Measurements from ENCODE around the gene SLC17A9. TPM values are rescaled to one million over a fixed set of nuclear protein-coding genes. Genes with fewer than 3 reads are reported as not detected.

SLC17A9 gene
- total RNA-seq, 1 donor from 2014 or later = 1.2 TPM

- Mint-ChIP-seq H3K4me1 (ENCODE audit: low read depth) (no peaks in the 10 kb centered on the region), H3K9me3 (ENCODE audit: low read depth) (no peaks in the 10 kb centered on the region), H3K4me3 (ENCODE audit: unreplicated experiment) (no peak overlapping the region), H3K27me3 (ENCODE audit: low read depth) (peaks cover 54% of the 10 kb centered on the region), H3K27ac (ENCODE audit: unreplicated experiment) (no peak overlapping the region), H3K36me3 (ENCODE audit: low read depth) (no peaks in the 10 kb centered on the region)
- DNase-seq (ENCODE audit: low spot score) = no peak
- no peak for TF ChIP-seq CTCF (IDR thresholded peaks at IDR 0.05)
These were observed 28.0 kb downstream of the SLC17A9 start for GRCh38 chr20:62980380-62980960.

GRCh38 chr20:62980970-62981369 is 28.5 kb downstream of the SLC17A9 start:
- no peaks in the 10 kb centered on the region for H3K9me3 Mint-ChIP-seq (ENCODE audit: low read depth)
- H3K36me3 Mint-ChIP-seq (ENCODE audit: low read depth) = no peaks in the 10 kb centered on the region
- DNase-seq (ENCODE audit: low spot score) = no peak
- no peak for TF ChIP-seq CTCF (IDR thresholded peaks at IDR 0.05)
- H3K4me1 Mint-ChIP-seq (ENCODE audit: low read depth) = no peaks in the 10 kb centered on the region
- no peak overlapping the region for H3K4me3 Mint-ChIP-seq (ENCODE audit: unreplicated experiment)
- H3K27ac Mint-ChIP-seq (ENCODE audit: unreplicated experiment) = no peak overlapping the region
- H3K27me3 Mint-ChIP-seq (ENCODE audit: low read depth) = peaks cover 51% of the 10 kb centered on the region

- H3K27ac Mint-ChIP-seq (ENCODE audit: unreplicated experiment) = no peak overlapping the region
- H3K9me3 Mint-ChIP-seq (ENCODE audit: low read depth) = no peaks in the 10 kb centered on the region
- no peak for TF ChIP-seq CTCF (IDR thresholded peaks at IDR 0.05)
- no peaks in the 10 kb centered on the region for H3K4me1 Mint-ChIP-seq (ENCODE audit: low read depth)
- no peak for DNase-seq (ENCODE audit: low spot score)
- no peaks in the 10 kb centered on the region for H3K36me3 Mint-ChIP-seq (ENCODE audit: low read depth)
- H3K27me3 Mint-ChIP-seq (ENCODE audit: low read depth) = peaks cover 48% of the 10 kb centered on the region
- no peak overlapping the region for H3K4me3 Mint-ChIP-seq (ENCODE audit: unreplicated experiment)
These were observed 29.9 kb downstream of the SLC17A9 start for GRCh38 chr20:62982124-62983075.

- DNase-seq (ENCODE audit: low spot score) = no peak
- no peak for TF ChIP-seq CTCF (IDR thresholded peaks at IDR 0.05)
- Mint-ChIP-seq H3K27me3 (ENCODE audit: low read depth) (peaks cover 50% of the 10 kb centered on the region), H3K4me3 (ENCODE audit: unreplicated experiment) (no peak overlapping the region), H3K9me3 (ENCODE audit: low read depth) (no peaks in the 10 kb centered on the region), H3K27ac (ENCODE audit: unreplicated experiment) (no peak overlapping the region), H3K4me1 (ENCODE audit: low read depth) (no peaks in the 10 kb centered on the region), H3K36me3 (ENCODE audit: low read depth) (no peaks in the 10 kb centered on the region)
These were observed 30.7 kb downstream of the SLC17A9 start for GRCh38 chr20:62983210-62983609.

GRCh38 chr20:62984666-62985443 is 32.3 kb downstream of the SLC17A9 start:
- Mint-ChIP-seq H3K4me1 (ENCODE audit: low read depth) (no peaks in the 10 kb centered on the region), H3K9me3 (ENCODE audit: low read depth) (no peaks in the 10 kb centered on the region), H3K4me3 (ENCODE audit: unreplicated experiment) (no peak overlapping the region), H3K36me3 (ENCODE audit: low read depth) (no peaks in the 10 kb centered on the region), H3K27ac (ENCODE audit: unreplicated experiment) (no peak overlapping the region), H3K27me3 (ENCODE audit: low read depth) (peaks cover 46% of the 10 kb centered on the region)
- TF ChIP-seq CTCF (IDR thresholded peaks at IDR 0.05) = no peak
- no peak for DNase-seq (ENCODE audit: low spot score)
